ENCODE measurements around the gene DISP1.

- TF ChIP-seq YY1 (IDR thresholded peaks at IDR 0.05; ENCODE audit: insufficient read depth, insufficient read length) (no peak), SUZ12 (IDR thresholded peaks at IDR 0.05; ENCODE audit: extremely low read depth, insufficient read depth, insufficient read length) (no peak), ZNF274 (IDR thresholded peaks at IDR 0.05; ENCODE audit: low read depth, low read length) (no peak)
These were observed 3.2 kb upstream of the DISP1 start for GRCh38 chr1:222811671-222812070.
